Neural progenitor cell (in vitro differentiated cells): ENCODE measurements around the gene TREML2. TPM values are rescaled to one million over a fixed set of nuclear protein-coding genes. Genes with fewer than 3 reads are reported as not detected.
"Not testable (repeated sequence)": the region's sequence is repeated elsewhere in the genome, so short reads cannot be mapped to it uniquely, and the experiment has no call there.

Experiments used
- DNase-seq: peaks from one replicate; pipeline ENCODE4 v3.0.0-alpha.2; 2016; ENCODE audit warnings: low spot score
- H2AFZ ChIP-seq: fragments of 200-600 bp; sonication (generic); replicated peaks from 2 replicates; pipeline ENCODE4 v1.6.1; 2016; ENCODE audit warnings: antibody characterized with exemption
- H3F3A ChIP-seq: fragments of 200-600 bp; sonication (generic); 2 replicates; pipeline ENCODE4 v1.6.1; 2016; ENCODE audit warnings: antibody characterized with exemption, low read depth
- H3K27ac ChIP-seq: fragments of 200-600 bp; sonication (generic); 2 replicates; pipeline ENCODE4 v1.5.1; 2016; ENCODE audit warnings: mild to moderate bottlenecking
- H3K27me3 ChIP-seq: fragments of 200-600 bp; sonication (generic); 2 replicates; pipeline ENCODE4 v1.6.1; 2016; ENCODE audit warnings: mild to moderate bottlenecking, moderate library complexity
- H3K36me3 ChIP-seq: fragments of 200-600 bp; sonication (generic); 2 replicates; pipeline ENCODE4 v1.5.1; 2016
- H3K4me1 ChIP-seq: fragments of 200-600 bp; sonication (generic); 2 replicates; pipeline ENCODE4 v1.6.1; 2016; ENCODE audit warnings: mixed run types
- H3K4me2 ChIP-seq: fragments of 200-600 bp; sonication (generic); 2 replicates; pipeline ENCODE4 v1.6.1; 2016
- H3K4me3 ChIP-seq: fragments of 200-600 bp; sonication (generic); 2 replicates; pipeline ENCODE4 v1.5.1; 2016
- H3K79me2 ChIP-seq: fragments of 200-600 bp; sonication (generic); 2 replicates; pipeline ENCODE4 v1.6.1; 2016; ENCODE audit warnings: low read depth
- H3K9ac ChIP-seq: fragments of 200-600 bp; sonication (generic); 2 replicates; pipeline ENCODE4 v1.6.1; 2016
- H3K9me3 ChIP-seq: fragments of 200-600 bp; sonication (generic); 2 replicates; pipeline ENCODE4 v1.5.1; 2016; ENCODE audit warnings: low read depth
- H4K20me1 ChIP-seq: fragments of 200-600 bp; sonication (generic); 2 replicates; pipeline ENCODE4 v1.6.1; 2016; ENCODE audit warnings: low read depth
- H3K27ac Mint-ChIP-seq: 3 replicates; pipeline ENCODE4 v1.8.0; 2021; ENCODE audit warnings: mixed read lengths
- H3K27me3 Mint-ChIP-seq: 2 replicates; pipeline ENCODE4 v1.8.0; 2022; ENCODE audit warnings: low read depth, mild to moderate bottlenecking, inconsistent platforms, moderate library complexity, mixed read lengths; ENCODE audit not compliant: insufficient read depth
- H3K36me3 Mint-ChIP-seq: 3 replicates; pipeline ENCODE4 v1.8.0; 2021; ENCODE audit warnings: mixed read lengths
- H3K4me1 Mint-ChIP-seq: 3 replicates; pipeline ENCODE4 v1.8.0; 2021; ENCODE audit warnings: mixed read lengths
- H3K4me3 Mint-ChIP-seq: 3 replicates; pipeline ENCODE4 v1.8.0; 2021; ENCODE audit warnings: mild to moderate bottlenecking, moderate library complexity, mixed read lengths
- H3K9me3 Mint-ChIP-seq: 3 replicates; pipeline ENCODE4 v1.8.0; 2020; ENCODE audit warnings: mixed read lengths
- EZH2 ChIP-seq: fragments of 200-600 bp; sonication (generic); IDR thresholded peaks from 2 replicates; pipeline ENCODE4 v1.6.1; 2017; ENCODE audit warnings: antibody characterized with exemption, mild to moderate bottlenecking, moderate library complexity
- EZH2phosphoT487 ChIP-seq: fragments of 200-600 bp; sonication (generic); IDR thresholded peaks from 2 replicates; pipeline ENCODE4 v1.6.1; 2017; ENCODE audit warnings: antibody characterized with exemption
- total RNA-seq: library from RNA; depleted of rRNA; stranded (reverse); fragments of >200 nt; gene quantifications from 2 replicates; pipeline ENCODE4 v1.2.3, GENCODE V29; 2015; ENCODE audit warnings: low replicate concordance
- TF ChIP-seq, protein P1 (sequence below): fragments of 200-600 bp; sonication (generic); IDR thresholded peaks from 2 replicates; pipeline ENCODE4 v1.5.1; 2017; ENCODE audit warnings: antibody characterized with exemption, mild to moderate bottlenecking

TREML2 gene
- total RNA-seq, 1 donor from 2014 or later, result not detected

DNA sequence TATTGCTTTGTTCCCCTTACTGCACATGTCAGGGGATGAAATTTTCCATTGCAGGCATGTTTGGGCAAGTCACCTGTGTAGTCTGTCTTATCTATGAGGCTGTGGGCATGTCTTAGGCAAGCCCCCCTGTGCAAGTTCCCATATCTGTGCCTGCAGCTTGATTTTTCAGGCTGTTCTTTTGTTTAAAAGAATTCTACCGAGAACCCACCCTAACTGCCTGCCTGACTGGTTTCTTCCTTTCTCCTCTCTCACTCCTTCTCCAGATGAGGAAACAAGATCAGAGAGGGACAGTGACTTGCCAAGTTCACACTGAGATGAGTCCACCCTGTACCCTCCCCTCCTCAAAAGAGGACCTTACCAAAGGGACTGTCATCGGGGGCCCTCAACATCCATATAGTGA, 11.0 kb downstream of the TREML2 start:
- H3F3A ChIP-seq, result no peaks in the 10 kb centered on the region
- no peak overlapping the region for H3K27ac Mint-ChIP-seq

DNA sequence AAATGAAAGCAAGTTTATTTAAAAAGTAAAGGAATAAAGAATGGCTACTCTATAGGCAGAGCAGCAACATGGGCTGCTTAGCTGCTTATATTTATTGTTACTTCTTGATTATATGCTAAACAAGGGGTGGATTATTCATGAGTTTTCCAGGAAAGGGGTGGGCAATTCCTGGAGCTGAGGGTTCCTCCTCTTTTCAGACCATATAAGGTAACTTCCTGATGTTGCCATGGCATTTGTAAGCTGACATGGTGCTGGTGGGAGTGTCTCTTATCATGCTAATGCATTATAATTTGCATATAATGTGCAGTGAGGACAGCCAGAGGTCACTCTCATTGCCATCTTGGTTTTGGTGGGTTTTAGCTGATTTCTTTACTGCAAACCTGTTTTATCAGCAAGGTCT, 11.9 kb downstream of the TREML2 start:
- not testable (repeated sequence) for H3K36me3 ChIP-seq, H3K79me2 ChIP-seq, H3K27ac Mint-ChIP-seq, H3K4me3 Mint-ChIP-seq, H3K4me1 Mint-ChIP-seq, H3K9me3 ChIP-seq, H3K36me3 Mint-ChIP-seq, H3F3A ChIP-seq, H3K9ac ChIP-seq, H3K4me3 ChIP-seq, H3K27ac ChIP-seq, H4K20me1 ChIP-seq, DNase-seq, H2AFZ ChIP-seq, H3K4me2 ChIP-seq, H3K27me3 ChIP-seq, H3K4me1 ChIP-seq
- H3K9me3 Mint-ChIP-seq, result peaks cover 11% of the 10 kb centered on the region
- peaks cover 13% of the 10 kb centered on the region for H3K27me3 Mint-ChIP-seq

More for the DNA sequence above, 11.0 kb downstream of the TREML2 start:
- TF ChIP-seq, protein P1, sequence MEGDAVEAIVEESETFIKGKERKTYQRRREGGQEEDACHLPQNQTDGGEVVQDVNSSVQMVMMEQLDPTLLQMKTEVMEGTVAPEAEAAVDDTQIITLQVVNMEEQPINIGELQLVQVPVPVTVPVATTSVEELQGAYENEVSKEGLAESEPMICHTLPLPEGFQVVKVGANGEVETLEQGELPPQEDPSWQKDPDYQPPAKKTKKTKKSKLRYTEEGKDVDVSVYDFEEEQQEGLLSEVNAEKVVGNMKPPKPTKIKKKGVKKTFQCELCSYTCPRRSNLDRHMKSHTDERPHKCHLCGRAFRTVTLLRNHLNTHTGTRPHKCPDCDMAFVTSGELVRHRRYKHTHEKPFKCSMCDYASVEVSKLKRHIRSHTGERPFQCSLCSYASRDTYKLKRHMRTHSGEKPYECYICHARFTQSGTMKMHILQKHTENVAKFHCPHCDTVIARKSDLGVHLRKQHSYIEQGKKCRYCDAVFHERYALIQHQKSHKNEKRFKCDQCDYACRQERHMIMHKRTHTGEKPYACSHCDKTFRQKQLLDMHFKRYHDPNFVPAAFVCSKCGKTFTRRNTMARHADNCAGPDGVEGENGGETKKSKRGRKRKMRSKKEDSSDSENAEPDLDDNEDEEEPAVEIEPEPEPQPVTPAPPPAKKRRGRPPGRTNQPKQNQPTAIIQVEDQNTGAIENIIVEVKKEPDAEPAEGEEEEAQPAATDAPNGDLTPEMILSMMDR, result no peak
- no peak for TF ChIP-seq EZH2
- no peak for TF ChIP-seq EZH2phosphoT487
- H3K27ac ChIP-seq, result no peak overlapping the region
- H4K20me1 ChIP-seq, result no peaks in the 10 kb centered on the region
- H3K36me3 ChIP-seq, result no peaks in the 10 kb centered on the region
- H3K27me3 ChIP-seq, result no peaks in the 10 kb centered on the region
- H3K4me3 ChIP-seq, result no peak overlapping the region
- H3K4me2 ChIP-seq, result no peak overlapping the region
- Mint-ChIP-seq H3K4me3 (no peak overlapping the region), H3K27me3 (peaks cover 16% of the 10 kb centered on the region), H3K36me3 (no peaks in the 10 kb centered on the region), H3K4me1 (peaks cover 7% of the 10 kb centered on the region), H3K9me3 (peaks cover 11% of the 10 kb centered on the region)
- no peak for DNase-seq
- no peaks in the 10 kb centered on the region for H3K79me2 ChIP-seq
- H3K9me3 ChIP-seq, result no peaks in the 10 kb centered on the region
- no peak overlapping the region for H2AFZ ChIP-seq
- no peaks in the 10 kb centered on the region for H3K4me1 ChIP-seq
- no peak overlapping the region for H3K9ac ChIP-seq

DNA sequence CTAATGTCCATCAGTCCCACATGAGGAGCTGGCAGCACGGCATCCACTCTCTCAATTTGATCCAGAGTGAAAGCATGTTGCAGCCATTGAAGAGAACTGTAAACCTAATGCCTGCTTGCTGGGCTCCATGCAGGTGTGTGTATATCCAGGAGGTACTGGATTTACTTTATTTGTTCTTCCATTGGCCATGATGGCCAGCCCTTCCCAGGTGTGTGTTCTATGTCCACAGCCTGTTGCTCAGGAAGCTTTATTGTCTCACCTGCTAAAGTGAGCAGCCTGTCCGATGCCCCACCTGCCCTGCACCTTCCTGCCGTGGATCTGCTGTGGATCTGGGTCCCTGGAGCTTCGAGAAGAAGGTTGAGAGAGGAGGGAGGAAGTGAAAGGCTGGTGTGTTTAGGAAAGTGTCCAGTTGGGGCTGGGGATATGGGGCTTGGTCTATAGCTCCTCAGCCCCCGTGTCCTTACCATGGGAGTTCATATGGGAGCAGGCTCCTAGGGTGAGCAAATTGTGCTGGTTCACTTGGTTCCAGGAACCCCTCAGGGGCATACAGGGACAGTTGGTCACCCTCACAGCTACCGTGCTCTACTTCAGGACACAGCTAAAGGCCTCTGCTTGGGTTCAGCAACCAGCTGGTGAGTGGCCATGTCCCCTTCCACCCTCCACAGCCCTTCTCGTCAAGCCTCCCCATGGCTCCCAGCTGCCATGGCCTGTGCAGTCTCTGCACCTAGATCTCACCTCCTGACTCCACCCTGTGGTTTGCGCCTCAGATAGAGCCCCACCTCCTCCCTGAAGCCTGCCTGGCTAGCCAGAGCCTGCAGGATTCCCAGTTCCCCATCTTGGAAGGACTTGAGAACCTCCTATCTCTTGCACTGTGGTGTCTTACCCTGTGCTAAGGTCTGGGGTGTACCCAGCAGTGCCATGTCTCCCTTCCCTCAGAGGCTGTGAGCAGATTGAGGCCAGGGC, 12.7 kb downstream of the TREML2 start:
- no peaks in the 10 kb centered on the region for H3K36me3 ChIP-seq
- peaks cover 2% of the 10 kb centered on the region for H3K4me1 Mint-ChIP-seq
- H4K20me1 ChIP-seq, result no peaks in the 10 kb centered on the region
- H3K9me3 Mint-ChIP-seq, result peaks cover 11% of the 10 kb centered on the region
- no peak for DNase-seq
- no peak overlapping the region for H3K9ac ChIP-seq
- H3K4me2 ChIP-seq, result no peak overlapping the region
- no peak overlapping the region for H3K4me3 Mint-ChIP-seq
- no peaks in the 10 kb centered on the region for H3K27me3 ChIP-seq
- no peaks in the 10 kb centered on the region for H3K4me1 ChIP-seq
- H3K27ac ChIP-seq, result no peak overlapping the region
- no peaks in the 10 kb centered on the region for H3F3A ChIP-seq
- H3K79me2 ChIP-seq, result no peaks in the 10 kb centered on the region
- no peaks in the 10 kb centered on the region for H3K36me3 Mint-ChIP-seq
- no peak overlapping the region for H3K27ac Mint-ChIP-seq
- H2AFZ ChIP-seq, result no peak overlapping the region
- H3K9me3 ChIP-seq, result no peaks in the 10 kb centered on the region
- H3K4me3 ChIP-seq, result no peak overlapping the region
- peaks cover 13% of the 10 kb centered on the region for H3K27me3 Mint-ChIP-seq
- TF ChIP-seq EZH2phosphoT487, result no peak
- TF ChIP-seq EZH2, result no peak
- TF ChIP-seq, protein P1, result no peak

DNA sequence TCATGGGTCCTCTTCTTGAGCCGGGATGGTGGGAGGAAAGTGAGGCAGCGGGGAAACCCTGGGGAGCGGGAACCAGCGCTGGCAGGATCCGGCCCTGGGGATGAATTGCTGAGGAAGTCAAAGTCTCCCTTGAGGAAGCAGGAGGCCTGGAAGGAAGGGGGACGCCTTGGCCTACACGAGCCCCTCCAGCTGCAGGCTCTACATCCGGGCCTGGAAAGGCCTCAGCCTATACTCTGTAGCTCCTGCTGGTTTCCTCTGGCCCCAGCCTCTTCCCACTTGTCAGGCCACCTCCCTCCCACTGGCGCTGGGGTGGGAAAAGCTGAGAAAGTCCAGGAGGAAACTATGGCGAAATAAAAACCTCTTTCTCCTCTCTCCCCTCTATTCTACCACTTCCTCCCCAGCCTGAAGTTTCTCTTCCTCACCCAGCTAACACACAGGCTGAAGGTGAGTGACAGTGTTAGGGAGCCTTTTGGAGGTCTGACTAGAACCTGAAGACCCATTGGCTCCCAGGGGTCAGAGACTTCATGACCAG, 14.9 kb downstream of the TREML2 start:
- H4K20me1 ChIP-seq, result no peaks in the 10 kb centered on the region
- H3F3A ChIP-seq, result no peaks in the 10 kb centered on the region
- no peak overlapping the region for H3K9ac ChIP-seq
- H2AFZ ChIP-seq, result no peak overlapping the region
- H3K4me3 Mint-ChIP-seq, result no peak overlapping the region
- no peaks in the 10 kb centered on the region for H3K4me1 Mint-ChIP-seq
- H3K27ac Mint-ChIP-seq, result no peak overlapping the region
- no peak overlapping the region for H3K4me2 ChIP-seq
- no peaks in the 10 kb centered on the region for H3K9me3 ChIP-seq
- peaks cover 15% of the 10 kb centered on the region for H3K27me3 Mint-ChIP-seq
- DNase-seq, result no peak
- H3K27me3 ChIP-seq, result no peaks in the 10 kb centered on the region
- H3K4me3 ChIP-seq, result no peak overlapping the region
- H3K27ac ChIP-seq, result no peak overlapping the region
- peaks cover 11% of the 10 kb centered on the region for H3K9me3 Mint-ChIP-seq
- H3K36me3 Mint-ChIP-seq, result no peaks in the 10 kb centered on the region
- H3K79me2 ChIP-seq, result no peaks in the 10 kb centered on the region
- TF ChIP-seq EZH2phosphoT487, result no peak
- no peak for TF ChIP-seq EZH2
- TF ChIP-seq, protein P1, result no peak
- H3K36me3 ChIP-seq, result no peaks in the 10 kb centered on the region
- no peaks in the 10 kb centered on the region for H3K4me1 ChIP-seq
